Fibroblast of gingiva (primary cell): ENCODE measurements around the gene NPTX1.

ENCODE experiments used
- DNase-seq: peaks from one replicate; pipeline ENCODE4 v3.0.0-alpha.2; 2011; ENCODE audit warnings: low read depth

Gene NPTX1

DNA sequence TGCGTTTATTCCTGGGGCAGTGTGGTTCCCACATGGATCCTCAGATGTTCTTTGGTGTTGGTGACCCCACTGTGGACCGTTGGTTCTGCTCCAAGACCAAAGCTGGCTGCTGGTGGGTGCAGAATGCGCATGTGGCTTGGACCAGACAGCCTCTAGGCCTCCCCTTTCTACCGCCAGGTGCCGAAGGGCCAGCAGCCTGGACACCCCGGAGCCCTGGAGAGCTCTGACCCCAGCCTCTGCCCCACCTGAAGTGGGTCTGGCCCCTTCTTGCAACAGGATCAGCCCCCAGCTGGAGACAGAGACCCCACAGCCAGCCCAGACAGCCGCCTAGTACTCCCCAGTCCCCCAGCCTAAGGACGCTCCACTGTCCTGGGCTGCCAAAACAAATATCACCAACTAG lies 18.4 kb downstream of the NPTX1 start:
- DNase-seq = no peak

DNA sequence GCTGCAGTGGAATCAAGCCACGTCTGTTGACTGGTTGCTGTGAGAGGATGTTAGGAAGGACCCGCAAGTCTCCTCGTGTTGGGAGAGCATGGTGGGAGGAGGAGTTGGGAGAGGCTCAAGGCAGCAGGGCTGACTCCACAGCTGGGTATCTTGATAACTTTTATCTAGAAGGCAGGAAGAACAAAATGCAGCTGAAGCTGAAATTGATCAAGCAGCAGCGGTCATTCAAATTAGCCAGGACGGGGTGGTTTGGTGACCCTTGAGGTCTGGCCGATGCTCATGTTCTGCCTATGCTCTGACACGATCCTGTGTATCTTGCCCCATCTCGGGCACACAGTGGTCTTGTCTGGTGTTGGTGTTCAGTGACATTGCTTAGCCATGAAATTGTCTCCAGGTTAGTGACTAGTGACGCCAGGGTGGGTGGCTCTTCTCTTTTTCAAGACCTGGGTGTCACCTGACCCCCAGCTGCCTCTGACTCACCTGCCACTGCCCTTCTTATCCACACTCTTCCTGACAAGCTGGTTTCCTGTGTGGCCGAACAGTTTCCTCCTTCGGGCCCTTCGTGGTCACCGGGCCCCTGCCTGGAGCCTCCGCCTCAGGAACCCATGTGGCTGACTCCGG lies 19.1 kb downstream of the NPTX1 start:
- DNase-seq = no peak

DNA sequence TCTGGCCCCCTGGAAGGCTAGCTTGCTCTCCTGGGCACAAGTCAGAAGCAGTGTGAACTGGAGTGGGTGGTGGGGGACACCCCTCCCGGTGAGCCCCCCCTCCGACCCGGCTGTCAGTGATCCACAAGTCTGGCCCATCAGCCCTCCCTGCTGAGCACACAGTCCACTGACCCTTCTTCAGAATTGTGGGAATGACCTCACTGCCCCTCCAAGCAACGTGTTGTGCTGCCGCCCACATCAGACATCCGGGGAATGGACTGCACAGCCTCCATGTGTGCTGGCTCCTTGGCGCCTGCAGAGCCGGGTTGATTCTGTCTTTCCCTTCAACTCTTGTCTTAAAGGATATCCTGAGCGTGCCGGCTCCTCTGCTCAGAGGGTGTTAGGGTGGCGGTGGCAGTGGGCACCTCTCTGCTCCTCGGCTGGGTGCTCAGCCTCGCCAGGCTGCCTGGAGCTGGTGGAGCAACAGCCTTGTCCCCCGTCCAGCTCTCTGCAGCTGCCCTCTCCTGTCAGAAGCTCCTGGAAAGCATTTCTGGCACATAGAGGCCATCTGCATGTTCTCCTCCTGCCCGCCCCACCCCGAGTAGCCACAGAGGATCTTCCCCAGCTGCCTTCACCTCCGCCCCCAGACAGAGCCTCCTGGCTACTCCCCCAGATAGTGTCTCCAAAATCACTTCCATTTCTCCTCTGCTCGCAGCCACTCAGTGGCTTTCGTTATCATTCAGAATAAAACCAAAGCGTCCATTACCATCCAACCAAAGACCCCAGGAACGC lies 19.8 kb downstream of the NPTX1 start:
- DNase-seq = peak; percentile 18

DNA sequence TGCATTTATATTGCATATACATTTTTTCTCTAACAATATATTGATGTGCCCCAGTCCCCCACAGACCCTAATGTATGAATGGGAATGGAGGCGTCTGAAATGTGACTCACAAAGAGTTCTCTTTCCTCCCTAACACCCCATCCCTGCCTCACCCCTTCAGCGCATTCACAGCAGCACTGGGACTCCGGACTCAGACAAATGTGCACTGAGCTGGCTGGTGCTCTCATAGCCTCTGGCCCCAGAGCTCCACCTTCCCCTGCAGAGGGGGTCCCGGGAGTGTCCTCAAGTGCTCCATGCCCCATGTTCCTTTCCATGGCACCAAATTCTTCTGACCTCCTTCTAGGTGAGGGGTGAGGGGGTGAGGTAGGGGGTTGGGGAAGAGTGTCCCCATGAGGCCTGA lies 20.6 kb downstream of the NPTX1 start:
- no peak for DNase-seq

GRCh38 chr17:80455336-80455710 lies 21.1 kb downstream of the NPTX1 start:
- peak; percentile 42 for DNase-seq

- peak; percentile 97 for DNase-seq
Observed at GRCh38 chr17:80454557-80455335, 21.7 kb downstream of the NPTX1 start.

GRCh38 chr17:80453998-80454556 lies 22.3 kb downstream of the NPTX1 start:
- DNase-seq = no peak

DNA sequence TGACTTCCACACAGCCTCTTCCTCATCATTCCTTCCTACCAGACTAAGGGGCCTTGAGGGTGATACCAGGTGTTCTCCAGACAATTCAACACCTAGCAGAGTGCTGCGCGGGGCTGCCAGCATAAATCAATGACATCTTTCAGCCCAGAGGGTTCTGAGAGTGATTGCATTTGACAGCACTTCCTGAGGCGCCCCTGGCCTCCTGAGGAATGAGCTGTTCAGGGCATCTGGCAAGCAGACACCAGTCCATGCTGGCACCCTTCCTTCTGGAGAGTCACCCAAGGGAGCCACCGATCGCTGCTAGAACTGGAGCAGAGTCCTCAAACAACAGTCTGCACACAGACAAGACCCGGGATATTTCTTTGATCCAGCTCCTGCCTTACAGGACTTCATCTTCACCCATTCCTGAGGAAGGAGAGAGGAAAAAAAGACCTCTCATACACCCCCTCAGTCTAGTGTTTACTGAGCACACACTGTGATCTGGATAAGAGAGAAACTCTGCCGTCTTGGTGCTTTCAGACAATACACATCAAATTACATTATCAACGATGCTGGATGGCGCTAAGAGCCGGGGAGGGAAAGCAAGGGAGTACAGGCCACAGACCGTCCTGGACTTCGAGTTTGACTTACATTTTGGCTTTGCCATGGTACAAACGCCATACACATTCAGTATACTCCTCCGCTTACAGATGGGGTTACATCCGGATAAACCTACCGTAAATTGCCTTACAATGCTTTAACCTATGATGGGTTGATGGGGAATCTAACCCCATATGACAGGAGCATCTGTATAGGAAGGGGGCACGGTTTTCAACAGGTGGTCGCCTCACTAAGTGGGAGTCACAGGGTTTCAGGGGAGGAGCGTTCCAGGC lies 23.0 kb downstream of the NPTX1 start:
- DNase-seq = peak; percentile 41

GRCh38 chr17:80452173-80452915 lies 24.1 kb downstream of the NPTX1 start:
- DNase-seq = peak; percentile 33

DNA sequence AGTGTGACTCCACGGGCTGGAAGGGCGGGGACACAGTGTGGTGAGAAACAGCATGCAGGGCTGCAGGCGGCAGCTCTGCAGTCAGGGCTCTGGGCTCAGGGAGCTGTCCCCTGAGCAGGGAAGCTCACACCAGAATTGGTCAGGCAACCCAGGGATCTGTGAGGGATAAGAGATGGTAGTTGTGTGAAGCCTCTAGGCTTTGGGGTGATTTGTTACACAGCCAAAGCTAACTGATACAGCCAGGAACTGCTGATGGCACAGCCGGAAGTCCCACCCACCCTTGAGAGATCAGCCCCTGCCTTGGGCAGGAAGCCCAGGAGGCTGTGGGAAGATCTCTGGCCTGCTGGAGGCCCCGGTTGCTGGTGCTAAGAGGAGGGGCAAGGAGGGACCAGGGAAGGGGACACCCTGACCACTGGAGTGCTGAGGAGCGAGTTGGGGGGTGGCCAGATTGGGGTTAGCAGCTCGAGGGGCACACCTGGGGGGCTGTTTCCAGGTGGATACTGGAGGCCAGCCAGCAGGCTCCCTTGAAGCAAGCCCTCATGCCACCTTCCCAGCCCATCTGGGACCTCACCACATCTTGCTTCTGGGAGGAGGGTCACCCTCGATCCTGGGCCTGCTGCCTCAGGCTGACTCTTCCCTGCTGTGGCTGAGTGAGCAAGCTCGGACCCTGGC lies 25.2 kb downstream of the NPTX1 start:
- no peak for DNase-seq

DNA sequence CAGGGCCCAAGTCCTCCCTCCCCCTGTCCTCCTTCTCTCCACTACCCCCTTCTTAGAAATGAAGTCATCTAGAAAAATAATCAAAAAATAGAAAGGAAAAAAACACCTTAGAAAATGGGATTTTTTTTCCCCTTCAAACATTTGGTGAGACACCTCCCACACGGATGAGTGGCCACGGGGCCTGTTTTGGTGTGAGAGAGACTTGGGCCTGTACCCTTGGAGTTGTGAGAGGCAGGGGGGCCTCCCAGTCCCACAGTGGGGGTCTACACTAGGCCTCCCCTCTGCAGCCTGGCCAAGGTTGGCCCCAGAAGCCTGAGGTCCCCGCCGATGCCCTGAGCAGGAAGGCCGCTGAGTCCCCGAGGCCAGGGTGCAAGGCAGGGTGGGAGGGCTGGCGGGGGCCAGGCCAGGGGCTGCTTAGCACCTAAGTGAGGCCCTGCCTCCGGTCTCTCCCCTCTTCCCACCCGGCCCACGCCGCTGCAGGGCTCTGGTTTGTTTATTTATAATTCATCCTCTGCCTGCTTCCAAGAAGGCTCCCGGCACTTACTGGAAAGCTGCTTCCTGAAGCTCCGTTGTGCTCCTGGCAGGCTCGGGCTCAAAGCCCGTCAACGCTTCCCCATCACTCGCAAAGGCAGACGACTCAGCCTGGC lies 26.4 kb downstream of the NPTX1 start:
- DNase-seq = no peak

DNA sequence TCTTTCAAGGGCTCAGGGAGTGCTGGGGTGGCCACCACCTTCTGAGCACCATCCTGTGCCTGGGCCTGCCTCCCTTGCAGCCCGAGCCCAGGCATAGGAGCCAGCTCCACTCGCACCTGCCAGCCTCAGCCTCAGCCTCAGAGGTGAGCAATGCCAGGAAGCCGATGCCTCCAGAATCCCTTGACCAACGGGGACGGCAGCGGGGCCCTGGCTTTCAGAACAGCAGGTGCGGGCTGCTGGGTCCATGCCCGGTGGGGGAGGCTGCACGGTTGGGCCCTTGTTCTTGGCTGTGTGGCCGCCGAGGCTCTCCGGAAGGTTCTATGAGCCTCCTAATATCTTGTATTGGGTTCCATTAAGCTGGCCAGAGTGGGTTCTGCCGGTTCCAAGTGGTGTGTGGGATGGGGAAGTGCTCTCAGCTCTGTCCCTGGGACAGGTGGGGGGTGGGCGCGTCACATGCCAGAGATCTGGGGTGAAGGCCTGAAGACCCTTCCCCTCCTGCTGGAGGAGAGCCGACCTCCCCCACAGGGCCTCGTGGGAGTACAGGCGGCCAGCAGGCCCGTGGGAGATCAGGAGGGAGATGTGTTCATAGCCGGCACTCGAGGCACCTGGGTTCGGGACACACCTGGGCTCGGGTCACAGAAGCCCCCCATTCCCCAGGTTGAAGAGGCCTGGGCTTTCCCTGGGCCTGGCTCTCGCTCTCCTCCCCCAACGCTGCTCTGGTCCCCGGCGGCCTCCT lies 27.0 kb downstream of the NPTX1 start:
- no peak for DNase-seq

DNA sequence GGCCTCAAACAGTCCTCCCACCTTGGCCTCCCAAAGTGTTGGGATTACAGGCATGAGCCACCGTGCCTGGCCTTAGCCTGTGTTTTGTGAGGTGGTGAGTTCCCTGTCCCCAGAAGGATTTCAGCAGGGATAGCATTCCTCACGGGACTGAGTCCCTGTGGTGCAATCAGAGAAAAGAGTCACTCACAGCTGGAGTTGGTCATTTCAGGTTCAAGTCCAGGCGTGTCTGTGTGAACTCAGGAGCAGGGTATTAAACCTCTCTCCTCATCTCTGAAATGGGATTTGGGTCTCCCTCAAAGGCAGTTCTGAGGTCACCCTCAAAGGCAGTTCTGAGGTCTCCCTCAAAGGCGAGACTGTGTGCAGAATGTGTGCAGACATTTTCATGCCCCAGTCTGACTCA lies 28.6 kb downstream of the NPTX1 start:
- DNase-seq = no peak

GRCh38 chr17:80446645-80447405 lies 29.6 kb downstream of the NPTX1 start:
- no peak for DNase-seq

DNA sequence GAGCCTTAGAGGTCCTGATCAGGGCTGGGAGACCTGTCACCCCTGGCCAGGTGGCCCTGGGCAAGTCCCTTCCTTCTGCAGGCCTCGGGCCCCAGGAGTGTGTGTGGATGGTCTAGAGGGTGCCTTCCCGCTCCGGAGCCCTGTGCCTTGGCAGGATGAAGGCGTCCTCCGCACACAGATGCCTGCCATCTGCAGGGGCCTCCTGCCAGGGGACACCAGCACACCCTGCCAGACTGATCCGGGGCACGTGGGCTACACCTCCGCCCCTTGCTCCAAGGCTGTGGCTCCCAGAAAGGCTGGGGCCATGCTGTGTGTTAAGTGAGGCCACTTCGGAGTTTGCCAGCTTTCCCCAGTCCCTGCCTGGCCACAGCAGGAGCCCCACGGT lies 30.7 kb downstream of the NPTX1 start:
- DNase-seq = no peak

DNA sequence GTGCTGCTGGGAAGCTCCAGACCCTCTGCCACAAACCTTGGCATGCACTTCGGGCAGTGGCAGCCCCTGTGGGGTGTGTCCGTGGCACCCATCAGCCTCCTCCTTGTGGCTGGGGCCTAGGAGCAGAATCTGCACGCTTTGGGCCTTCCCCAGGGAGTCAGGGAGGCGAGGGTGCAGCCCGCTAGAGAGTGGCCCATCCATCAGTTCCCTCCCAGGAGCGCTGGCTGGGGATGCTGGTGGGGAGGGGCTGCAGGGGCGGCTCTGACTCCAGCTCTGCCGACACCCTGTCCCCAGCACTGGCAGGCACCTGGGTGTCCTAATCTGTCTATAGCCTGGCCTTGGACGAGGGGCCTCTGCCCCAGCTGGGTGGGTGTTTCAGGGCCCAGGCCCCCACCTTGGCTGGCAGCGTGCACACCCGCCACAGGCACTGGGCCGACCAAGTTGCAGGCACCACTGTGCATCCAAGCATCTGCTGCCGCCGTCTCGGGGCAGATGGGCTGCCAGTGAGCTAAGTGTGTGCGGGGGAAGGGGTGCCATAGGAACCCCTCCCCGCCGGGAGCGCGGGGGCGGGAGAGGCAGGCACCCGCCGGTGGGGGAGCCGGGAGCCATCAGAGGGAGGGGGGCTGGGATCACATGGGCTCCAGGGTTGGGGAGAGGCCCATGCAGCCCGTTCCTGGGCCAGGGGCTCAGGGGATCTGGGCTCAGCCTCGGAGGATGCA lies 31.2 kb downstream of the NPTX1 start:
- no peak for DNase-seq

DNA sequence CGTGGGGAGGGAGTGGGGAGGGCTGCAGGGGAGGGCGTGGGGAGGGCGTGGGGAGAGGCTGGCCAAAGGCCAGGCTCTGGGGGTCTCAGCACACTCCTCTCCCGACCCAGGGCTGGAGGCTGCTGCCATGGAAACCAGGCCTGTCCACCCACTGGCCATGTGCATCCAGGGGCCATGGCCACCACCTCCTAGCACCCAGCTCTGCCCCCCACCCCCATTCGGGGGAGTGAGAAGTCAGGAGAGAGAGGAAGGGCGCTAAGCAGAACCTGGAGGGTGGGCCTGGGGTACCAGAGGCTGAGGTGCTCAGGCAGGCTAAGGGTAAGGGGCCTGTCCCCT lies 31.8 kb downstream of the NPTX1 start:
- DNase-seq = no peak
